Keratinocyte (primary cell): Measurements from ENCODE around the gene CCDC175.

Experiments
- EZH2 ChIP-seq: IDR thresholded peaks from one replicate; pipeline ENCODE4 v1.6.1; 2012; ENCODE audit warnings: inconsistent platforms, mild to moderate bottlenecking, low read length, moderate library complexity
- TF ChIP-seq, protein P1 (sequence below), 3 experiments: IDR thresholded peaks in 1 of 3; conservative IDR thresholded peaks in 1 of 3; optimal IDR thresholded peaks in 1 of 3; 2 replicates in 2 of 3; 3 replicates in 1 of 3; pipeline versions ENCODE3 to v1.5.1; 2011; ENCODE audit warnings: low read length in 3 of 3, mild to moderate bottlenecking in 3 of 3, moderate library complexity in 2 of 3, control low read depth in 1 of 3, inconsistent platforms in 1 of 3; ENCODE audit not compliant: insufficient read depth in 2 of 3; ENCODE audit errors: extremely low read depth in 1 of 3

DNA sequence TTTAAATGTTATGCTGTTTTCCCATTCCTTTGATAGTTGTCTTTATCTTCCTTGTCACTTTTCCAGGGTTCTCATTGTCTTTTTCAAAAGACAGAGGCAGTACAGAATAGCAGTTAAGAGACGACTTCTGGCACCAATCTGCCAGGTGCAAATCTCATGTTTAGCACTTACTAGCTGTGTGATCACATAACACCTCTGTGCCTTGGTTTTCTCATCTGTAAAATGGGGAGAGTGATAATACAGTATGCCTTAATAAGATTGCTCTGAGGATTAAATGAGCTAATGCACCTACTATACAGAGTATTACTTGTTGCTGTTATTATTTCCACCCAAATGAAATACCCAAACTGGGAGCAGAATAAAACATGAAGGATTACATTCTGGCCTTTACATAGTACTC, 116.2 kb downstream of the CCDC175 start:
- TF ChIP-seq EZH2: no peak
- TF ChIP-seq, protein P1, sequence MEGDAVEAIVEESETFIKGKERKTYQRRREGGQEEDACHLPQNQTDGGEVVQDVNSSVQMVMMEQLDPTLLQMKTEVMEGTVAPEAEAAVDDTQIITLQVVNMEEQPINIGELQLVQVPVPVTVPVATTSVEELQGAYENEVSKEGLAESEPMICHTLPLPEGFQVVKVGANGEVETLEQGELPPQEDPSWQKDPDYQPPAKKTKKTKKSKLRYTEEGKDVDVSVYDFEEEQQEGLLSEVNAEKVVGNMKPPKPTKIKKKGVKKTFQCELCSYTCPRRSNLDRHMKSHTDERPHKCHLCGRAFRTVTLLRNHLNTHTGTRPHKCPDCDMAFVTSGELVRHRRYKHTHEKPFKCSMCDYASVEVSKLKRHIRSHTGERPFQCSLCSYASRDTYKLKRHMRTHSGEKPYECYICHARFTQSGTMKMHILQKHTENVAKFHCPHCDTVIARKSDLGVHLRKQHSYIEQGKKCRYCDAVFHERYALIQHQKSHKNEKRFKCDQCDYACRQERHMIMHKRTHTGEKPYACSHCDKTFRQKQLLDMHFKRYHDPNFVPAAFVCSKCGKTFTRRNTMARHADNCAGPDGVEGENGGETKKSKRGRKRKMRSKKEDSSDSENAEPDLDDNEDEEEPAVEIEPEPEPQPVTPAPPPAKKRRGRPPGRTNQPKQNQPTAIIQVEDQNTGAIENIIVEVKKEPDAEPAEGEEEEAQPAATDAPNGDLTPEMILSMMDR (optimal IDR thresholded peaks at IDR 0.05 in 1 of 3, IDR thresholded peaks at IDR 0.05 in 1 of 3, conservative IDR thresholded peaks at IDR 0.05 in 1 of 3; ENCODE audit: extremely low read depth in 1 of 3, insufficient read depth in 2 of 3, low read length in 3 of 3): no peak
